ENCODE data around the gene SORCS3. TPM values are rescaled to one million over a fixed set of nuclear protein-coding genes. Genes with fewer than 3 reads are reported as not detected.

Gene SORCS3
- total and polyA plus RNA-seq, 2 of the 13 experiments (the other 11 are each of a cell fraction or from before 2014, with no cell fraction given), result 0.07 TPM; not detected in 1

DNA sequence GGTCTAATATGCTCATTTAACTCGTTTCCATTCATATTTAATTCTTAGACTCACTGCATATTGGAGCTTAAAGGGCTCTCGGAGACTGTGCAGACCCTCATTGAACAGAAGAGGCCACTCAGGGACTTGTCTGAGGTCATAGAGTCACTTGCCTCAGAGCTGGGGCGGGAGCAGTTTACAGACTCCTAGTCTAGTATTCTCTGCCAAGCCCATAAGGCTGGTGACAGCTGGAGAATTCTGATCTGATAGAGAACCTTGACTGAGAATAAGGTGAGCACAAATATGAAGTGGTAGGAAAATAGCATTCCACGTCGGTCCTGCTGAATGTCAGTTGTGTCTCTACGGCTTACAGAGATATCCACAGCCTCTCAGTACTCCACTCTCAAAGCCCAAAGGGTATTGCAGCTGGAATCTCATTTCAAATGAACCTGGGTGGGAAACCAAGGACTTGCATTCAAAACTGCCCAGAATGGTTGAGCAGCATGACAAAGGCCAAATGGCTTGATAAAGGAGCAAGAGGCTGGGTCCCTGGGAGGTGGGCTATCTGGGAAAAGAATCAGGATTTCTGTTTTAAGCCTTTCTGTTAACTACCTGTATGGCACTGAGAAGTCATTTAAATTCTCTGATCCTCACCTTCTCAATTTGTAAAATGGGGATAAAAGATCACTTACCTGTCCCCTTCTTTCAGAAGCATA is 283.2 kb downstream of the SORCS3 start:
- CTCF ChIA-PET (ENCODE audit: low intra/inter-chr PET ratio, low total read pairs), result interaction anchor here (2.1 kb wide), 1 partner anchor 343 kb away, joined by 5 read pairs; no protein-coding TSS in a partner anchor
- no peak for ATAC-seq
- TF ChIP-seq, protein P1, sequence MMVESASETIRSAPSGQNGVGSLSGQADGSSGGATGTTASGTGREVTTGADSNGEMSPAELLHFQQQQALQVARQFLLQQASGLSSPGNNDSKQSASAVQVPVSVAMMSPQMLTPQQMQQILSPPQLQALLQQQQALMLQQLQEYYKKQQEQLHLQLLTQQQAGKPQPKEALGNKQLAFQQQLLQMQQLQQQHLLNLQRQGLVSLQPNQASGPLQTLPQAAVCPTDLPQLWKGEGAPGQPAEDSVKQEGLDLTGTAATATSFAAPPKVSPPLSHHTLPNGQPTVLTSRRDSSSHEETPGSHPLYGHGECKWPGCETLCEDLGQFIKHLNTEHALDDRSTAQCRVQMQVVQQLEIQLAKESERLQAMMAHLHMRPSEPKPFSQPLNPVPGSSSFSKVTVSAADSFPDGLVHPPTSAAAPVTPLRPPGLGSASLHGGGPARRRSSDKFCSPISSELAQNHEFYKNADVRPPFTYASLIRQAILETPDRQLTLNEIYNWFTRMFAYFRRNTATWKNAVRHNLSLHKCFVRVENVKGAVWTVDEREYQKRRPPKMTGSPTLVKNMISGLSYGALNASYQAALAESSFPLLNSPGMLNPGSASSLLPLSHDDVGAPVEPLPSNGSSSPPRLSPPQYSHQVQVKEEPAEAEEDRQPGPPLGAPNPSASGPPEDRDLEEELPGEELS (CRISPR knock-in tag; IDR thresholded peaks at IDR 0.05), result no peak
- TF ChIP-seq HIVEP1 (CRISPR knock-in tag; IDR thresholded peaks at IDR 0.05) (no peak), FOXA3 (CRISPR knock-in tag; IDR thresholded peaks at IDR 0.05) (no peak), MED1 (CRISPR knock-in tag; IDR thresholded peaks at IDR 0.05) (no peak), ZNF660 (CRISPR knock-in tag; IDR thresholded peaks at IDR 0.05; ENCODE audit: borderline replicate concordance, low read depth) (no peak), KLF15 (CRISPR knock-in tag; IDR thresholded peaks at IDR 0.05; ENCODE audit: borderline replicate concordance) (no peak), IKZF4 (CRISPR knock-in tag; IDR thresholded peaks at IDR 0.05; ENCODE audit: borderline replicate concordance, low read depth, not compliant biosample characterization) (no peak), CAMTA2 (CRISPR knock-in tag; IDR thresholded peaks at IDR 0.05; ENCODE audit: borderline replicate concordance) (no peak), KDM1A (CRISPR knock-in tag; IDR thresholded peaks at IDR 0.05) (no peak), GZF1 (CRISPR knock-in tag; IDR thresholded peaks at IDR 0.05) (no peak), NR3C1 (CRISPR knock-in tag; IDR thresholded peaks at IDR 0.05) (no peak), SNAI1 (CRISPR knock-in tag; IDR thresholded peaks at IDR 0.05; ENCODE audit: borderline replicate concordance) (no peak), SMAD3 (CRISPR knock-in tag; IDR thresholded peaks at IDR 0.05) (no peak), ETV5 (CRISPR knock-in tag; IDR thresholded peaks at IDR 0.05; ENCODE audit: borderline replicate concordance) (no peak)
- TF ChIP-seq, protein P2, sequence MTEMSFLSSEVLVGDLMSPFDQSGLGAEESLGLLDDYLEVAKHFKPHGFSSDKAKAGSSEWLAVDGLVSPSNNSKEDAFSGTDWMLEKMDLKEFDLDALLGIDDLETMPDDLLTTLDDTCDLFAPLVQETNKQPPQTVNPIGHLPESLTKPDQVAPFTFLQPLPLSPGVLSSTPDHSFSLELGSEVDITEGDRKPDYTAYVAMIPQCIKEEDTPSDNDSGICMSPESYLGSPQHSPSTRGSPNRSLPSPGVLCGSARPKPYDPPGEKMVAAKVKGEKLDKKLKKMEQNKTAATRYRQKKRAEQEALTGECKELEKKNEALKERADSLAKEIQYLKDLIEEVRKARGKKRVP (CRISPR knock-in tag; IDR thresholded peaks at IDR 0.05), result no peak
- Histone ChIP-seq H3K4me2 (ENCODE audit: low read depth, low read length) (no peak overlapping the region), H3K79me2 (ENCODE audit: insufficient read depth, low read length) (no peaks in the 10 kb centered on the region), H3K36me3 (replicated peaks in 1 of 2; ENCODE audit: control insufficient read depth in 1 of 2, insufficient read depth in 2 of 2, low read length in 2 of 2) (no peaks in the 10 kb centered on the region), H3K4me3 (replicated peaks in 1 of 3; ENCODE audit: insufficient read depth in 1 of 3, low read depth in 2 of 3, low read length in 3 of 3) (no peak overlapping the region), H4K20me1 (ENCODE audit: insufficient read depth, low read length) (no peaks in the 10 kb centered on the region), H3K27me3 (ENCODE audit: control insufficient read depth in 1 of 2, insufficient read depth in 2 of 2, low read length in 2 of 2) (no peaks in the 10 kb centered on the region), H3K27ac (ENCODE audit: extremely low read length, insufficient read depth, low read length) (no peak overlapping the region), H3K9me3 (ENCODE audit: low read length) (no peaks in the 10 kb centered on the region), H2AFZ (ENCODE audit: low read length) (no peak overlapping the region), H3K9ac (ENCODE audit: insufficient read depth, low read depth, low read length) (no peak overlapping the region), H3K4me1 (ENCODE audit: insufficient read depth, low read length) (no peaks in the 10 kb centered on the region)
- POLR2A ChIA-PET, result no interaction called here
- BruUV-seq (replicated peaks), result no TSS peak
- 2% methylated on average over 6 of the region's 6 CpGs for WGBS (ENCODE audit: low lambda C conversion rate)
- DNase-seq (ENCODE audit: low spot score), result no peak
- in situ Hi-C loops (cut with HindIII; ENCODE audit: extremely low pct_ligation_motif_present, low pct_unique_long_range_greater_than_20kb) (loop anchor here (10.0 kb wide), 1 partner anchor 279 kb away; the partner anchor contains the start of gene SORCS3), intact Hi-C loops (cut with micrococcal nuclease; ENCODE audit: unreplicated experiment) (loop anchor here (2.0 kb wide), 1 partner anchor 281 kb away; no protein-coding TSS in a partner anchor)
- no peak for FAIRE-seq

All from HepG2 (cell line).